ENCODE results near the gene VWC2L. TPM values are rescaled to one million over a fixed set of nuclear protein-coding genes. Genes with fewer than 3 reads are reported as not detected.

The VWC2L gene
- total RNA-seq, 2 donors from 2014 or later: 0.27 TPM; not detected in 1

DNA sequence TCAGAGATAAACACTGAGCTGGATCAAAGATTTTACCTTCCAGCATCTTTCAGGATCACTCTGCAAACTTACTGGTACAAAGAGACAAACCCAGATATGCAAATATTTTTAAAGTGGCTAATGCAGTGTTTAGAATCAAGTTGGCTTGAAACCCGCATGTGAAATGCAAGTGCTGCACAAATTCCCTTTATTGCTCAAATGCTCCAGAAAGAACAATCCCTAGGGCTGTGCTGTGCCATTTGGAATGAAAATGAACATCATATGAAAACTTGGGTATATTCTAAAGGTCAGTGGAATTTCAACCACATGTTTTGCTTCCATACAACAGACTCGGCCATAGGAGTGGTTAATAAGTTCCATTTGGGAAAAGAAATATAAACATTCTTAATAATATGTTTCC is 139.1 kb downstream of the VWC2L start:
- H3K27ac ChIP-seq: no peak overlapping the region
- DNase-seq (ENCODE audit: low spot score): no peak
- H3K4me1 ChIP-seq (ENCODE audit: control insufficient read depth in 1 of 2, low read depth in 2 of 2): no peaks in the 10 kb centered on the region
- H3K9me3 ChIP-seq: no peaks in the 10 kb centered on the region
- no peaks in the 10 kb centered on the region for H3K36me3 ChIP-seq
- TF ChIP-seq, protein P1, sequence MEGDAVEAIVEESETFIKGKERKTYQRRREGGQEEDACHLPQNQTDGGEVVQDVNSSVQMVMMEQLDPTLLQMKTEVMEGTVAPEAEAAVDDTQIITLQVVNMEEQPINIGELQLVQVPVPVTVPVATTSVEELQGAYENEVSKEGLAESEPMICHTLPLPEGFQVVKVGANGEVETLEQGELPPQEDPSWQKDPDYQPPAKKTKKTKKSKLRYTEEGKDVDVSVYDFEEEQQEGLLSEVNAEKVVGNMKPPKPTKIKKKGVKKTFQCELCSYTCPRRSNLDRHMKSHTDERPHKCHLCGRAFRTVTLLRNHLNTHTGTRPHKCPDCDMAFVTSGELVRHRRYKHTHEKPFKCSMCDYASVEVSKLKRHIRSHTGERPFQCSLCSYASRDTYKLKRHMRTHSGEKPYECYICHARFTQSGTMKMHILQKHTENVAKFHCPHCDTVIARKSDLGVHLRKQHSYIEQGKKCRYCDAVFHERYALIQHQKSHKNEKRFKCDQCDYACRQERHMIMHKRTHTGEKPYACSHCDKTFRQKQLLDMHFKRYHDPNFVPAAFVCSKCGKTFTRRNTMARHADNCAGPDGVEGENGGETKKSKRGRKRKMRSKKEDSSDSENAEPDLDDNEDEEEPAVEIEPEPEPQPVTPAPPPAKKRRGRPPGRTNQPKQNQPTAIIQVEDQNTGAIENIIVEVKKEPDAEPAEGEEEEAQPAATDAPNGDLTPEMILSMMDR (IDR thresholded peaks at IDR 0.05): no peak
- no peak for ATAC-seq (ENCODE audit: insufficient number of reproducible peaks, low FRiP score, low read depth)
- H3K27me3 ChIP-seq (replicated peaks; ENCODE audit: insufficient read depth): no peaks in the 10 kb centered on the region
- H3K4me3 ChIP-seq: no peak overlapping the region

DNA sequence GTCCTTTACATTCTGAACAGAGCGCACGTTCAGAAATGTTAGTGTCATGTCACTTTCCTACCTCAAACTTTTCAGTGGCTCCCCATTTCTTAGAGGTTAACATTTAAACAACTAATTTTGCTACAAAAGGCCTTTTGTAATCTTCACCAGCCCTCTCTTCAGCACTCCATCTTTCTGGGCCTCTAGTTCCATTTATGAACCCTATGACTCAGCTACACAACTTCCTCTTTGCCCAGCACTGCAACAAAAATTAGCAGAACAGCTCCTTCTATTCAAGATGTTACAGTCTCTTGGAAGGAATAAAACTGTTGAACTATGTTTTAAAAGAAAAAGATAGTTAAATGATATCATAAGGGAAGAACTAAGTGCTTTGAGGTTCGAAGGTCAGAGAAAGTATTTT is 139.9 kb downstream of the VWC2L start:
- H3K27ac ChIP-seq: no peak overlapping the region
- no peak overlapping the region for H3K4me3 ChIP-seq
- no peaks in the 10 kb centered on the region for H3K9me3 ChIP-seq
- H3K27me3 ChIP-seq (replicated peaks; ENCODE audit: insufficient read depth): no peaks in the 10 kb centered on the region
- no peak for DNase-seq (ENCODE audit: low spot score)
- H3K36me3 ChIP-seq: no peaks in the 10 kb centered on the region
- TF ChIP-seq, protein P1 (IDR thresholded peaks at IDR 0.05): no peak
- no peak for ATAC-seq (ENCODE audit: insufficient number of reproducible peaks, low FRiP score, low read depth)
- no peaks in the 10 kb centered on the region for H3K4me1 ChIP-seq (ENCODE audit: control insufficient read depth in 1 of 2, low read depth in 2 of 2)

DNA sequence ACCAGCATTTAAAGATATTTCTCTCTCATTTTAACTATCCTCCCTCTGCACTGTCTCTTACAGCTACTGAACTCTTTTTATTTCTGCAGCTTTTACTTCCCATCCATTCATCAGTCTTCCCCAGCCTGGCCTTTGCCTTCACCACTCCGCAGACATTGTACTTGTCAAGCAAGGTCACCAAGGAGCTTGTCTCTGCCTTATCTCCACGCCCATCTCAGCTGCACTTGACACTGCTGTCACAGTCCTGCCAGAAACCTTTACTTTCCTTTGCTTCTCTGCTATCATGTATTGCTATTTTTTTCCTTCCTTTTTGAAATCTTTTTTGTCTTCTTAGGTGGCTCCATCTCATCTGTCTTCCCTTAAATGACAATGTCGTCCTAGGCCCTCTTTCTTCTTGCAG is 147.0 kb downstream of the VWC2L start:
- H3K4me1 ChIP-seq (ENCODE audit: control insufficient read depth in 1 of 2, low read depth in 2 of 2): peaks cover 0 to 8% of the 10 kb centered on the region in 2 donors
- no peak overlapping the region for H3K27ac ChIP-seq
- no peaks in the 10 kb centered on the region for H3K27me3 ChIP-seq (replicated peaks; ENCODE audit: insufficient read depth)
- DNase-seq (ENCODE audit: low spot score): no peak
- H3K9me3 ChIP-seq: no peaks in the 10 kb centered on the region
- H3K4me3 ChIP-seq: no peak overlapping the region
- TF ChIP-seq, protein P1 (IDR thresholded peaks at IDR 0.05): no peak
- no peaks in the 10 kb centered on the region for H3K36me3 ChIP-seq
- ATAC-seq (ENCODE audit: insufficient number of reproducible peaks, low FRiP score, low read depth): no peak

DNA sequence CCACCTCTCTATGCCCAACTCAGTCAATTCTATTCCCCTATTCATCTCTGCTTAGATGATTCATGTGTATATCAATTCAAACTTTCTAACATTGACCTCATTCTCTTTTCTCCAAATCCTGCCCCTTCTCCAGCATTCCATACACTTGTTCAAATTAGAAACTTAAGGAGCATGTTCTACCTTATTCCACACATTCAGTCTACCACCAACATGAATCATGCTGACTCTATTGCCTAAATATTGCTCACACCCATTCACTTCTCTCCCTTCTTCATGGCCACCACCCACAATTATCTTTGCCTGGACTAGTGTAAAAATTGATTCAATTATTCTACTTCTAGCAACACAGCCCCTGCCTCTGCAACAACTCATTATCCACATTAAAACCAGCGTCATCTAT is 147.5 kb downstream of the VWC2L start:
- peaks cover 0 to 8% of the 10 kb centered on the region in 2 donors for H3K4me1 ChIP-seq (ENCODE audit: control insufficient read depth in 1 of 2, low read depth in 2 of 2)
- H3K27me3 ChIP-seq (replicated peaks; ENCODE audit: insufficient read depth): no peaks in the 10 kb centered on the region
- no peaks in the 10 kb centered on the region for H3K9me3 ChIP-seq
- TF ChIP-seq, protein P1 (IDR thresholded peaks at IDR 0.05): no peak
- no peak overlapping the region for H3K4me3 ChIP-seq
- DNase-seq (ENCODE audit: low spot score) (no peak), ATAC-seq (ENCODE audit: insufficient number of reproducible peaks, low FRiP score, low read depth) (no peak)
- H3K27ac ChIP-seq: no peak overlapping the region
- no peaks in the 10 kb centered on the region for H3K36me3 ChIP-seq

DNA sequence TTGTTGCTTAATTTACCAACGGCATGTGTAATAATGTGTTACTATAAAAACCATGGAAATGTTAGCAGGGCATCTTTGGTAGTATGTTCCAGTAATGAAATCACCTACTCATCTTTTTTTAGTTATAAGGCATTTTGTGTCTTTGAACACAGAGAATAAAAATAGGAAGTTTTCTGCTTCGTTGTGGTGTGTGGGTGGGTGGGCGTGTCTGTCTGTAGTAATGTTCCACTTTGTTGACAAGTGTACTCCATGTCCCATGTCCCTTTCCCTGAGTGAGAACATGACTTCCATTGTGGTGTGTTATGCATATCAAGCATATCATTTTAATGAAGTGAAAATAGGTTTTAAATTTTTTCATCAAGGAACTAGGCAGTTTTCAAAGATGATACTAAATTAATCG is 149.3 kb downstream of the VWC2L start:
- Histone ChIP-seq H3K27ac (no peak overlapping the region), H3K4me3 (no peak overlapping the region), H3K36me3 (no peaks in the 10 kb centered on the region), H3K9me3 (no peaks in the 10 kb centered on the region), H3K4me1 (ENCODE audit: control insufficient read depth in 1 of 2, low read depth in 2 of 2) (peaks cover 0 to 8% of the 10 kb centered on the region in 2 donors), H3K27me3 (replicated peaks; ENCODE audit: insufficient read depth) (no peaks in the 10 kb centered on the region)
- ATAC-seq (ENCODE audit: insufficient number of reproducible peaks, low FRiP score, low read depth) (no peak), DNase-seq (ENCODE audit: low spot score) (no peak)
- TF ChIP-seq, protein P1 (IDR thresholded peaks at IDR 0.05): no peak
